HK-2 (cell line): ENCODE data around the gene ADAD1.
A peak's percentile ranks its signal among the peaks of the same experiment; 100 is the strongest.
"Not testable (repeated sequence)": the region's sequence is repeated elsewhere in the genome, so short reads cannot be mapped to it uniquely, and the experiment has no call there.

Source experiments
- DNase-seq: peaks from one replicate; pipeline ENCODE4 v3.0.0-alpha.2; 2018; ENCODE audit not compliant: unreplicated experiment

The ADAD1 gene

DNA sequence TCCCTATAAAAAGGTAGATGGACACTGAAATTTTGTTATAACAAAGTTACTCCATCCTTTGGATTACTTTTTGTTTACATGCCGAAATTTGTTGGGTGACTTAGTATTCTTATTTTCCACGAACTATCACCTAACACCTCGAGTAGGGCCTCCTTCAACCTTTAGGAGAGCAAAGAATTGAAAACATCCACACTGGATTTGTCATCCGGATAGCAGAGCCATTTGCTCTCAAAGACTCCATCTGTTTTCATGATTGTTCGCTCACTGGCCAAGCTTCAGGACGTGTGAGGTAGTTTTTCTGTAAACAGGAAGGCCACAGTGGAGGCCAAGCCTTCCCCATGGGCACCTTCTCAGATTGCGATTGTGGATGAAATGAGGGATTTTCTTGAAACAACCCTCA is at the start of gene ADAD1:
Gene ADAD1, plus strand, starts transcription at position 301 of the 400 bp plus-strand sequence. CDS start 1,059 bp downstream, outside the sequence.
- no peak for DNase-seq

DNA sequence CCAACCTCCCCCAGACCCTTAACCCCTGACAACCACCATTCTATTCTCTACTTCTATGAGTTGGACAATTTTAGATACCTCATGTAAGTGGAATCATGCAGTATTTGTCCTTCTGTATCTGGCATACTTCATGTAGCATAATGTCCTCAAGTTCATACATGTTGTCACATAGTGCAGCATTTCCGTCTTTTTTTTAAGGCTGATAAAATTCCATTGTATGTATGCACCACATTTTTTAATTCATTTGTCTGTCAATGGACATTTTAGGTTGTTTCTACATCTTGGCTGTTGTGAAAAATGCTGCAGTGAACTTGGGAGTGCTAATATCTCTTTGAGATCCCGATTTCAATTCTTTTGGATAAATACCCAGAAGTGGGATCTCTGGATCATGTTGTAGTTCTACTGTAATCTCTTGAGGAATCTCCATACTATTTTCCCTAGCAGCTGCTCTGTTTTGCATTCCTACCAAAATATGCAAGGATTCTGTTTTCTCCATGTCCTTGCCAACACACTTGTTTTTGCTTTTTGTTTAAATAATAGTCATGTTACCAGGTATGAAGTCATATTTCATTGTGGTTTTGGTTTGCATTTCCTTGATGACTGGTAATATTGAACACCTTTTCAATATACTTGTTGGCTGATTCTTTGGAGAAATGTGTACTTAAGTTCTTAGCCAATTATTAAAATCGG is 48.8 kb upstream of the ADAD1 start:
- no peak for DNase-seq

DNA sequence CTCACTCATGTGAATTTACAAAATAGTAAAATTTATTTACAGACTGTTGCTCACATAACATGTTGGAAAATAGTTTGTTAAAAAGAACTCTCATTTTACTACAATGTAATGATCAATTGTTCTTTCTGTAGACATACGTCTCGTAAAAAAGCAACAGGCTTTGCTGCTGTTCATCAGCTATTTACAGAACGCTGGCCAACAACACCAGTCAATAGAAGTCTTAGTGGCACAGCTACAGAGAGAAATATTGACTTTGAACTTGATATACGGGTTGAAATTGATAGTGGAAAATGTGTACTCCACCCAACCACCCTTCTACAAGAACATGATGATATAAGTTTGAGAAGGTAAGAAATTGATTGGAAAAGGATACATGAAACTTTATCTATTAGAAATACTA is 47.6 kb upstream of the ADAD1 start:
- no peak for DNase-seq

DNA sequence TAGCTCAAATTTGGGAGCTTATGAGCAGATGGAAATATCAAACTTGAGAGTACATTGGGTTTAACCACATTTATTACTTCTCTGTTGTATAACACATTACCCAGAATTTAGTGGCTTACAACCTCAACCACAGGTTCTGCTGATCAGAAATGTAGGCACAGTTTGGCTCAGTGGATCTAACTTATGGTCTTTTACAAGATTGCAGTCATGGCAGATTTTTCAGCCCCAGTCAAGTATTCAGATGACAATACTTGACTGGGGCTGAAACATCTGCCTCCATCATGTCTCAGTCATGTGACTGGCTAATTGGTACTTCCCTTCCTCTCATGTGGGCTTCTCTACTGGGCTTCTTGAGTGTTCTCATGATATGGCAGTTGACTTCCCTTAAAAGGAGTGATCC is 44.0 kb upstream of the ADAD1 start:
- DNase-seq: no peak

DNA sequence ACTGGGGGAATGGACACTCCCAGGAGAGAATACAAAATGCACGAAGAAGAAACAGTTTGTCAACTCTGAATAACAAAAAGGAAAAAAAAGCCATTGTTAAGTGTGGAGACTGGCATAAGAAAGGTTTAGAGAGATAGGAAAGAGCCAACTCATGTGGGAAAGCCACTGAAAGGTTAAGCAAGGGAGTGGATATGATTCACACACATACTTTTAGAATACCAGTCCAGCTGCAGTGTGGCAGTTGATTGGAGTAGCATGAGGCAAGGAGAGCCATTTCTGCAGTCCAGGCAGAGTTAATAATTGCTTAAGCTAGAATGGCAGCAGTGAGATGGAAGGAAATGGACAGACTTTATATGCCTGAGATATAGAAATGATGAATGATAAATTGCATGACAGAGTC is 36.9 kb upstream of the ADAD1 start:
- DNase-seq: peak; percentile 53

DNA sequence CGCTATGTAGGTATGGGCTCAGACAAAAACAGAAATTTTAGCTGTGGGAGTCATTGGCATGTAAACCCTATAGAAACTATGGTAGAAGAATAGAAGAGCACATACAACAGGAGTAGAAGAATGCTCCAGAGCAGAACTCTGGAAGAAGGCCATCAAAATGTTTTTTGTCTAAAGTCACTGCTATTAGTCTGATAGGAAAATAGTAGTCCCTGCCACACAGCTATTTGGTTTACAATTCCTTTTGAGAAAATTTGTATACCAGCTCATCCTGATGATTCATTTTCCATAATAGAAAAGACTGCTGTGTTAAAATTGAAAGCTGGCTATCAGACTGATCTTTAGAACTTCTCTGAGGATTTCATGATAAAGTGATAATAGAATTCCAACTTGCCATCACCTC is 32.8 kb upstream of the ADAD1 start:
- no peak for DNase-seq

DNA sequence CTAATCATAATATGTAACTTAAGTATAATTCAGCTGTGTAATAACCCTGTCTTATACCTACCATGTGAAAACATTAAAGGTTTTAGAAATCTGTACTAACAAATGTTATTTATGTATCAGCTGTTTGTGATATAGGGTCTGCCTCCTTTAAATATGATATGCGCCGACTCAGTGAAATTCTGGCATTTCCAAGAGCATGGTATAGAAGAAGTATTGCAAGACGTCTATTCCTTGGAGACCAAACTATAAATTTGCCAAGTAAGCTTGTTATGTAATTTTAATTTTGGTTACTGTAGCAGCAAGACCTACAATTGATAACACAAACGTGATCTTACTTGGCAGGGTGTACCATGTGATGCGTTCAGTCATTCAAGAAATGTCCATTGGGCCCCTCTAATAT is 32.3 kb upstream of the ADAD1 start:
- no peak for DNase-seq

DNA sequence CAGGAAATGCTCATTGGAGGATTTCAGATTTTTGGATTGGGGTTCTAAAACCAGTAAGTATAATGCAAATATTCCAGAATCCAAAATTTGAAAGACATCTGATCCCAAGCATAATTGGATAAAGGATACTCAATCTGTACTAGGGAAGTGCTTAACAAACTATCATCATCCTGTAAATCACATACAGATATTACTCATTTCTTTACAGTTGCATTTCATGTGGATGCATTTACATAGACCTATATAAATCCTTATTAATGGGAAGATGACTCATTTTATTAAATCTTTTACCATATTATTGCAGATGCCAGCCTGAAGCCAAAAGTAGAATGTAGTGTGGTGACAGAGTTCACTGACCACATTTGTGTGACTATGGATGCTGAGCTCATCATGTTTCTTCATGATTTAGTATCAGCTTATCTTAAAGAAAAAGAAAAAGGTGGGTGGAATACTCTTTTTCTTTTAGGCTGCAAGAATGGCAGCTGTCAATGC is 22.4 kb upstream of the ADAD1 start:
- DNase-seq: no peak

DNA sequence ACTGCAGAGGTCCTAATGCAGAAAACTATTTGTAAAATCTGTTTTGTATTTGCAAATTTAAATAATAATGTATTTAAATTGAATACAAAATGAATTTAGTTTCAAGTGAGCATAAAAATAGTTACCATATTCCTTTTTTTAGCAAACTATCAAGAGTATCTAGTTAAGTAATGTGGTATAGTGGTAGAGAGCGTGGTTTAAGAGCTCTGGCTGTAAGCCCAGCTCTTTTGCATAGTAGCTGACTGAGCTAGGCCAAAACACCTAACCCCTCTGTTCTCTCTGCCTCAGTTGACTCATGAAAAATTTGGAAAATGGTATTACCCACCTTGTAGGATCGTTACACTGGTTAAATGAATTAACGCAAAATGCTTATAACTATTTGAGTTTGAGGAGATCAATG is 18.1 kb upstream of the ADAD1 start:
- no peak for DNase-seq

DNA sequence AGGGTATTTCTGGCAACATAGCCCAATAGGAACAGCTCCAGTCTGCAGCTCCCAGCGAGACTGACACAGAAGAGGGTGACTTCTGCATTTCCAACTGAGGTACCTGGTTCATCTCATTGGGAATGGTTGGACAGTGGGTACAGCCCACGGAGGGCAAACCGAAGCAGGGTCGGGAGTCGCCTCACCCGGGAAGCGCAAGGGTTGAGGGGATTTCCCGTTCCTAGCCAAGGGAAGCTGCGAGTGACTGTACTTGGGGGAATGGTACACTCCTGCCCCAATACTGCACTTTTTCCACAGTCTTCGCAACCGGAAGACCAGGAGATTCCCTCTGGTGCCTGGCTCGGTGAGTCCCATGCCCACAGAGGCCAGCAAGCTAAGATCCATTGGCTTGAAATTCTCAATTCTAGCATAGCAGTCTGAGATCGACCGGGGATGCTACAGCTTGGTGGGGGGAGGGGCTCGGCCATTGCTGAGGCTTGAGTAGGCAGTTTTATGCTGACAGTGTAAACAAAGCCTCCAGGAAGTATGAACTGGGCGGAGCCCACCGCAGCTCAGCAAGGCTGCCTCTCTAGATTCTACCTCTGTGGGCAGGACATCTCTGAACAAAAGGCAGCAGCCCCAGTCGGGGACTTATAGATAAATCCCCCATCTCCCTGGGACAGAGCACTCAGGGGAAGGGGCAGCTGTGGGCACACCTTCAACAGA is 14.0 kb upstream of the ADAD1 start:
- no peak for DNase-seq

DNA sequence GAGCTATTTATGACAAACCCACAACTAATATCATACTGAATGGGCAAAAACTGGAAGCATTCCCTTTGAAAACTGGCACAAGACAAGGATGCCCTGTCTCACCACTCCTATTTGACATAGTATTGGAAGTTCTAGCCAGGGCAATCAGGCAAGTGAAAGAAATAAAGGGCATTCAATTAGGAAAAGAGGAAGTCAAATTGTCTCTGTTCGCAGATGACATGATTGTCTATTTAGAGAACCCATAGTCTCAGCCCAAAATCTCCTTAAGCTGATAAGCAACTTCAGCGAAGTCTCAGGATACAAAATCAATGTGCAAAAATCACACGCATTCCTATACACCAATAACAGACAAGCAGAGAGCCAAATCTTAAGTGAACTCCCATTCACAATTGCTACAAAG is 10.0 kb upstream of the ADAD1 start:
- DNase-seq: not testable (repeated sequence)

DNA sequence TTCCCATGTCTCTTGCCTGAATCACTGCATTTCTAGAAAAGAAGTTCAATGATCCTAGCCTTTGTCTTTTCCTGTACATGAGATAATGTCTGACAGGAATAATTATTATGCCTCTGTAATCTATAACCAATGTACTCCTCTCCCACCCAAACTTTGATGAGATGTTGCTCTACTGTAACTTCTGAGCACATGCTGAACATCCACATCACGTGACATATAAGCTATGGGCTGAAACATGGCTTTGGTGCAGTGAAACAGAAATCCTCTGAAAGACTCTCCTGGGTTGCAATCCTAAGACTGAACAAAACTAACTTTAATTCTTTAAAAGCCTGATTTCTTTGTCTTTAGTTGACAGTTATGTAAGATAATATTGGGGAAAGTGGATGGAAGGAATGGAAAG is 1.5 kb upstream of the ADAD1 start:
- no peak for DNase-seq

DNA sequence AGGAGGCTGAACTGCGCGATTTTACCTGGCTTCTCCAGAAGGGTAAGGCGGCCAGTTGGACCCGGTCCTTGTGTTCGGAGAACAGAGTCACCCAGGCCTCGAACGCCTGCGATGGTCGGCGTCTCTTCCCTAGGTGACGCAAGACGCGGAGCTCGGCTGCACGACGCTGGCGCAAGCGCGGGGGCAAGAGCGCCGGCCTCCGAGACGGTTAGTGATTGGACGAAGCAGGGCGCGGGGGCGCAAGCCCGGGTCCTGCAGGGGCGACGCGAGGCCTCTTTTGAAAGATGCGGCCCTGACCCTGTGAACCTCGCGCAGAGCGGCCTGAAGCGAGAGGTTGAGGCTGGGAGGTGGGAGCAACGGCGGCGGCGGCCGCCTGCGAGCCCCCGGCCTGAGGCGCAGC is 428 bp downstream of the ADAD1 start:
- no peak for DNase-seq

DNA sequence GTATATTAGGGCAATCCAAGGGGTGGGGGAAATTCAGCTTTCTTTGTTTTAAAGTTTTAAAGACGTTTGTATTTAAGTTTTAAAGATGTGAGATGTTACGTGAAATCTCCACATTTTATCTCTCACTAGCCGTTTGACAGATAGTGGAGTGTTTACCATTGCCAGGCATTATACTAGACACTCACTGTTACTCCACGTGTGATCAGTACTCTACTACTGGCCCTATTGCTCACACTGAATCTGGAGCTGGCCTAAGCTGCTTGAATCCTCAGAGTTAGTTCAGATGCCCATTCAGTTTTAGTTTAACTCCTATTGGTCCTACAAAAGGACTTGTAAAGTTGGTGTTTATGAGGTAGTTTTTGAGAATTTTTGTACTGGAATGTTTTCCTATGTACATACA is 4.5 kb downstream of the ADAD1 start:
- DNase-seq: no peak

DNA sequence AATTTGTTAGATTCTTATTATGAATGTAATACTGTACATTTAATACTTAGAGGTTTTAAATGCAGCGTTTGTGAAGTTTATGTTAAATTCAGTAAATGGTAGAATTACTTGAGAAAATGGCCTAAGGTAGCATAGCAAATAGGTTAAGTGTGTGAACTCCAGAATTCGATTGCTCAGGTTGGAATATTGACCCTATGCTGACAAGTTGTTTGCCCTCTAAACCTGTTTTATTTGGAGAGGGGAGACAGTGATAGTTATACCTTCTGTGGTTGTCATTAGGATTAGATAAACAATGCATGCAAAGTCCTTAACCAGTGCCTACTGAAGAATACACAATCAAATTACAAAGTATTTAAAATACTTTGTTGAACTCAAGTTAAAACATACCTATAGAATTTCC is 5.4 kb downstream of the ADAD1 start:
- DNase-seq: no peak

DNA sequence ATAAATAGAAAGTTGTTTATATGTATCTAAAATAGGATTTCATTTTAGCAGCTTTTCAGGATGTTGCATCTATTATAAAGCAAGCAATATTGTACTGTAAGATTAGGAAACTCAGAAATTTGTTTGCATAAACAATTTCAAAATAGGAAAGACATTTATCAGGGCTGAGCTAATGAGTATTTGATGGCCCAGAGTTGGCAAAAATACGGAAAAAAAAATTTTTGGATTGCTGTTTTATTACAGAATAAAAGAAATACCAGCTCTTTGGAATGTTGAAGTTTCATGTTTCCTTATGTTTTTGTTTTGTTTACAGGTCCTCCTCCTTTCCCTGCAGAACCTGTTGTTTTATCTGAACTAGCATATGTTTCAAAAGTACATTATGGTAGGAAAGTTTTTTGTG is 14.5 kb downstream of the ADAD1 start:
- DNase-seq: no peak

DNA sequence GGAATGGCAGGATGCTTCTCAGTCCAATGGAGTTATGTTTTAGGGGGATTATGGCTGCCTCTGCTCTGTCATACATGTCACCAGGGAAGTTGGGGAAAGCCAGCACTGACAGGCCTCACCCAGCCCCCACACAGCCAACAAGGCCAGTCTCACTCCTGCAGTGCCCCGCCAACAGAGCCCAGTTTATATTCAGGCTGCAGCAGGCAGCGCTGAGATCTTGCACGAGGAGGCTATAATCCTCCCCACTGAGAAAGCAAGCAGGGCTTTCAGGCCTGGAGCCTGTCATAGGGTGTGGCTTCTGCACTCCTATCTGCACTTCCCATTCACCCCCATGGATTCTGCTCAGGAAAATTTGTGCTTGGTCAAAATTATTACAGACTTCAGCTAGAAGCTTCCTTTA is 25.1 kb downstream of the ADAD1 start:
- no peak for DNase-seq

DNA sequence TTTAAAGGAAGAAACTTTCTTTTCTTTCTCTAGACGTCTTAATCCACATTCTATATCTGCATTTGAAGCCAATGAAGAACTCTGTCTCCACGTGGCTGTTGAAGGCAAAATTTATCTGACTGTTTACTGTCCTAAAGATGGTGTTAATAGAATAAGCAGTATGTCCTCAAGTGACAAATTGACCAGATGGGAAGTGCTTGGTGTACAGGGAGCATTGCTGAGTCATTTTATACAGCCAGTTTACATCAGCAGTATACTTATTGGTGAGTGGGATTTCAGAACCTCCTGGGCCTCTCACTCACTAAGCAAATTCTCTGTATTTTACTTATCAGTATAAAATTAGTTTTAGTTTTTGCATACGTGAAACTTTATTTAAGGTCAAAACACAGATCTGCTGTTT is 33.7 kb downstream of the ADAD1 start:
- no peak for DNase-seq

DNA sequence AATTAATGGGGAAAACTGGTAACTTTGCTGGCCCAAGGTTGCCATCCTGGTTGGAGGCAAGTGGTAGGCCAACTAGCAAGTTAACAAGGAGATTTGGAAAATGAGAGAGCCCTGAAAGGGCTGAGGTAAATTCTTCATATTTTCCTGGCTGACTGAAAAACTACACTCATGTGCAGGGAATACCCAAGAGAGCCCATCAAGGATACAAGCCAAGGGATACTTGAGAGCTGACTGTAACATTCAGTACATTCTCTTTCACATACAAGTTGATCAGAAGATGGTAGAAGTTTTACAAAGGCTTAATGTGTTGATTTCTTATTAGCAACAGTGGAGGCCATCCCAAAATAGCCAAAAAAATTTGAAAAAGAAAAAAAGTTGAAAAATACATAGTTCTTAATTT is 44.4 kb downstream of the ADAD1 start:
- DNase-seq: no peak

DNA sequence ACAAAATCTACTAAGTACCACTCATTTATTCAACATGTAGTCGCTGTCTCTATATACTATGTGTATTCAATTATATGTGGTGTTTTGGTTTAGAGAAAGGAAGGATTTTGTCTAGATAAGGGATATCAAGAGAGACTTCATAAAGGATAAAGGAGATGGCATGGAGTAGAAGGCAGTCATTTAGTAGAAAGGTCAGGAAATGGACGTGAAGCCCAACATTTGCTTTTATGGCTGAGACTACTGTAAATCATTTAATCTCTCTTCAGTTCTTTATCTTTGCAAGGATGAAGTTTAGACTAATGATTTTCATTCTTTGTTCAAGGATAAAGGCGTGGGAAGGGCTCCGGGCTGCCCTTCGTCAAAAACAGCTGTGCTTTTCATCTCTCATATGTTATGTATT is 52.5 kb downstream of the ADAD1 start:
- DNase-seq: no peak

DNA sequence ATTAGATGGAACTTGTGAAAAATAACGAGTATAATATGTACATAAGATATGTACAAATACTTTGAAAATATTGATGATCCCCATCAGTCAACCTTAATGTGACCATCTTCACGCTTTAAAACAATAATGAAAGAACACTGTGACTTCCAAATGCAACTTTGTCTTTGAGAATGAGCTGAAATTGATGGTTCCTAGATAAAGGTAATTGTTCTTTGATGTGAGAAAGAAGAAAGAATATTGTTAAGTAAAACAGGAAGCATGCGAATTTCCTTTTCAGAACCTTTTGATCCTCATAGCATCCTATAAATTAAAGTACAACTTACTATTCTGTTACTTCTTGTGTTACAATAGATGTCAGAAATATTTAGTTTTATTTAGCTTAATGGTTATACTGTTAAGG is 55.5 kb downstream of the ADAD1 start:
- DNase-seq: no peak

DNA sequence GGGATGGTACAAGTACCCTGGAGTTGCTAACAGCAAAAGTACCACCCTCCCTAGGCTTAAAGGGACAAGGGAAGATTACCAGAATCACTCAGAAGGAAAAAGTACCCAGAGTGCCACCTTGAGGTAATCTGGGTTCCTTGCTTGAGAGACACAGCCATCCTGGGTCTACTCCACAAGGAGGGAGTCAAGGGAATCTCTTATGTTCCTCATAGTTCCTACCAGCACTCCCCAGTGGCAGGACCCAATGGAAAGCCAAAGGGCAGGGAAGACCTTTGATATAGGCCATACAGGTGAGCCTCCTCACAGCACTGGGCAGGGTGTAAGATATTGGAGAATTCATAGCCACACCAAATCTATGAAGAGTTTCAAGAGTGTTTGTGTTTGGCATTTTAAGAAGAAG is 72.0 kb downstream of the ADAD1 start:
- DNase-seq: peak; percentile 13

DNA sequence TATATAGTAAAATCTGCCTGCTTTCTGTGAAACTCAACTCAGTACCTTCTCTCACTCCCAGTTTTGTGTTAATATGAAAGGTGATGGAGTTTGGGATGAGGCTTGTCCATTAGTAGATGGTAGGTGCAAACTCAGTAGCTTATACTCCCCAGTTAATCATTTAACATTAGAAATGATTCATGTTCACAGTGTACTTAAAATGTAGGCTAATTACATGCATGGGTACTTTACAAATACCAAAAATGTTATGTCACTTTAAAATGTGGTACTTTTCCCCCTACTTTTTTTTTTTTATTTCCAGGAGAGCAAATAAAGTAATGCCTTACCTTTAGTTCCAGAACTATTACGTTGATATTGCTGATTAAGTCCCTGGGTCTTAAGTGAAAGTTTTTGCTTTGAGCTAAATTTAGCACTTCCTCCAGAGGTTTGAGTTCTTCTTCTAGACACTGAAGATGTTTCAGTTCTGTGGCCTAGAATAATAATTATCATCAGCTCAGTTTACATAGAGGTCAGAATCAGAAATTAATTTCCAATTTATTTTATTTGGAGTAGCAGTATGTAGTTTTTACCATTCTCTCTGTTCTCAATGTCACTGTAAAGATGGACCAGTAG is 74.7 kb downstream of the ADAD1 start:
- no peak for DNase-seq
